GM12864 (cell line): ENCODE results near the gene PODXL2.

Source experiments
- DNase-seq: peaks from one replicate; pipeline ENCODE4 v3.0.0-alpha.2; 2011; ENCODE audit warnings: low read depth
- H3K4me3 ChIP-seq: 2 replicates; pipeline ENCODE4 v1.5.1; 2011; ENCODE audit warnings: mild to moderate bottlenecking, low read depth, low read length, control low read depth
- TF ChIP-seq, protein P1 (sequence below): IDR thresholded peaks from 2 replicates; pipeline ENCODE4 v1.5.1; 2011; ENCODE audit warnings: low read depth, mild to moderate bottlenecking, moderate library complexity, low read length, control low read depth, inconsistent platforms; ENCODE audit errors: missing control alignments

Gene PODXL2

DNA sequence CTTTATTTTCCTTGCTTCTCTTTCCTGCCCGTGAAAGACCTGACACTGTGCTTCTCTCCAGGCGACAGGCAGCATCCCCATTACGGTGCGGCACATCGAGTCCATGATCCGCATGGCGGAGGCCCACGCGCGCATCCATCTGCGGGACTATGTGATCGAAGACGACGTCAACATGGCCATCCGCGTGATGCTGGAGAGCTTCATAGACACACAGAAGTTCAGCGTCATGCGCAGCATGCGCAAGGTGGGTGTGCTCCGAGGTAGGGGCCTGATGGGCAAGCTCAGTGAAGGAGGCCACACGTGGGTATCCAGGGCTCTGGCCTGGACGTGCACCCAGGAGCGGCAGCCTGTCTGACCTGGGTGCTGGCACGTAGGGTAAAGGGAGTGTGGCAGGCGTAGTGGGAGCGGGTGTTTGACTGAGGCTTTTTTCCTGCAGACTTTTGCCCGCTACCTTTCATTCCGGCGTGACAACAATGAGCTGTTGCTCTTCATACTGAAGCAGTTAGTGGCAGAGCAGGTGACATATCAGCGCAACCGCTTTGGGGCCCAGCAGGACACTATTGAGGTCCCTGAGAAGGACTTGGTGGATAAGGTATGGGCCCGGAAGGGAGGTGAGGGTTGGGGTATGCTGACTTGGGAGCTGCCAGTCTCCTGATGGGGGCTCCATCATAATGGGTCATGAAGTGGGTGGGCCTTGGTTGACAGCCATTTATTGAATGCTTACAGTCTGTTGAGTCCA lies 8.2 kb upstream of the PODXL2 start:
- H3K4me3 ChIP-seq: no peak overlapping the region
- TF ChIP-seq, protein P1, sequence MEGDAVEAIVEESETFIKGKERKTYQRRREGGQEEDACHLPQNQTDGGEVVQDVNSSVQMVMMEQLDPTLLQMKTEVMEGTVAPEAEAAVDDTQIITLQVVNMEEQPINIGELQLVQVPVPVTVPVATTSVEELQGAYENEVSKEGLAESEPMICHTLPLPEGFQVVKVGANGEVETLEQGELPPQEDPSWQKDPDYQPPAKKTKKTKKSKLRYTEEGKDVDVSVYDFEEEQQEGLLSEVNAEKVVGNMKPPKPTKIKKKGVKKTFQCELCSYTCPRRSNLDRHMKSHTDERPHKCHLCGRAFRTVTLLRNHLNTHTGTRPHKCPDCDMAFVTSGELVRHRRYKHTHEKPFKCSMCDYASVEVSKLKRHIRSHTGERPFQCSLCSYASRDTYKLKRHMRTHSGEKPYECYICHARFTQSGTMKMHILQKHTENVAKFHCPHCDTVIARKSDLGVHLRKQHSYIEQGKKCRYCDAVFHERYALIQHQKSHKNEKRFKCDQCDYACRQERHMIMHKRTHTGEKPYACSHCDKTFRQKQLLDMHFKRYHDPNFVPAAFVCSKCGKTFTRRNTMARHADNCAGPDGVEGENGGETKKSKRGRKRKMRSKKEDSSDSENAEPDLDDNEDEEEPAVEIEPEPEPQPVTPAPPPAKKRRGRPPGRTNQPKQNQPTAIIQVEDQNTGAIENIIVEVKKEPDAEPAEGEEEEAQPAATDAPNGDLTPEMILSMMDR: no peak
- no peak for DNase-seq

DNA sequence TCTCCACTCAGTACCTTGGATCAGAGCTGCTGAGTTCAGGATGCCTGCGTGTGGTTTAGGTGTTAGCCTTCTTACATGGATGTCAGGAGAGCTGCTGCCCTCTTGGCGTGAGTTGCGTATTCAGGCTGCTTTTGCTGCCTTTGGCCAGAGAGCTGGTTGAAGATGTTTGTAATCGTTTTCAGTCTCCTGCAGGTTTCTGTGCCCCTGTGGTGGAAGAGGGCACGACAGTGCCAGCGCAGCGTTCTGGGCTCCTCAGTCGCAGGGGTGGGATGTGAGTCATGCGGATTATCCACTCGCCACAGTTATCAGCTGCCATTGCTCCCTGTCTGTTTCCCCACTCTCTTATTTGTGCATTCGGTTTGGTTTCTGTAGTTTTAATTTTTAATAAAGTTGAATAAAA lies 7.0 kb upstream of the PODXL2 start:
- H3K4me3 ChIP-seq: no peak overlapping the region
- no peak for DNase-seq
- TF ChIP-seq, protein P1: no peak

DNA sequence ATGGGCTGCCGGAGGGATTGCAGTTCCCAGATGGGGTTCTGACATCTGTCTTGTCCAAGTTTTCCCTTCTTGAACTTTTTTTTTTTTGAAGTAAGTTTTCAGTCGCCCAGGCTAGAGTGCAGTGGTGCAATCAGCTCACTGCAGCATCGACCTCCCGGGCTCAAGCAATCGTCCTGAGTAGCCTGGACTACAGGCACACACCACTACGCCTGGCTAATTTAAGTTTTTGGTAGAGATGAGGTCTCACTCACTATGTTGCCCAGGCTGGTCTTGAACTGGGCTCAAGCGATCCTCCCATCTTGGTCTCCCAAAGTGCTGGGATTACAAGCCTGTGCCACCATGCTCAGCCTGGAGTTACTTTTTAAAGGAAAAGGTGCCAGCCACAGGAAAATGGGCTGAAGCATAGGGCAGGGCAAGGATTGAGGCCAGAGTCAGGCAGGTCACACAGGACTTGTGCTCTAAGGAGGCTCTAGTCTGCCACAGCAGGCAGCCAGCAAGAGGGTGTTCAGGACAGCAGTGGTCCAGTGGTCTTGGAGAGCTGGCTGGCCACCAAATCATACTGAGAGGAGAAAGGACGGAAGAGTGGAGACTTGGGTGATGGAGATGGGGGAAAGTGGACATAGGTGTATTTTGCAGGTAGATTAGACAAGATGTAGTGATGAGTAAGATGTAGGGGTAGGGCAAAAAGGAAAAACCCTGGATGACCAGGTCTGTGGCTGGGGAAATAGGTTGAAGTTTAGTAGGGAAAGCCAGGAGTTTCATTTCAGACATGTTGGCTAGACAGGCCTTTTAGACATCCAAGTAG lies 6.0 kb upstream of the PODXL2 start:
- TF ChIP-seq, protein P1: no peak
- DNase-seq: no peak
- no peak overlapping the region for H3K4me3 ChIP-seq

DNA sequence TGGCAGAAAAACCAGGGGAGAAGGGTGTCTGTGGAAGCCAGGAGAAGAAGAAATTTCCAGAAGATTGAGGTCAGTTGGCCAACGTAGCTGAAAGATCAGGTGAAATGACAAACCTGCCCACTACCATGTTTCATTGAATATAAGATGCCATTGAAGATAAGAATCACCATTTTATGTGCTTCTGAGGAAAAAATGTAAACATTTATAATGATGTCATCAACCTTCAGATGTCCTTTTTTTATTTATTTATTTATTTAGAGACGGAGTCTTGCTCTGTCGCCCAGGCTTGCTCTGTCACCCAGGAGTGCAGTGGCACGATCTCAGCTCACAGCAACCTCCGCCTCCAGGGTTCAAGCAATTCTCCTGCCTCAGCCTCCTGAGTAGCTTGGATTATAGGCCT lies 4.9 kb upstream of the PODXL2 start:
- TF ChIP-seq, protein P1: no peak
- no peak overlapping the region for H3K4me3 ChIP-seq
- no peak for DNase-seq

DNA sequence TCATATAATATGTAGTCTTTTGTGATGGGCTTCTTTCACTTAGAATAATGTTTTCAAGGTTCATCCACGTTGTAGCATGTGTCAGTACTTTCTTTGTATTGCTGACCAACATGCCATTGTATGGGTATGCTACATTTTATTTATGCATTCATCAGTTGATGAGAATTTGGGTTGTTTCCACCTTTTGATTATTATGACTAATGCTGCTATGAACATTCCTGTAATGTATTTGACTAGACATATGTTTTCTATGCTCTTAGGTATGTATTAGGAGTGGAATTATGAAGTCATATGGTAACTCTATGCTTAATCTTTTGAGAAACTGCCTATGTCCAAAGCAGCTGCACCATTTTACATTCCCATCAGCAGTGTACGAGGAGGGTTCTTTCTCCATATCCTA lies 3.2 kb upstream of the PODXL2 start:
- DNase-seq: no peak
- TF ChIP-seq, protein P1: no peak
- H3K4me3 ChIP-seq: no peak overlapping the region

DNA sequence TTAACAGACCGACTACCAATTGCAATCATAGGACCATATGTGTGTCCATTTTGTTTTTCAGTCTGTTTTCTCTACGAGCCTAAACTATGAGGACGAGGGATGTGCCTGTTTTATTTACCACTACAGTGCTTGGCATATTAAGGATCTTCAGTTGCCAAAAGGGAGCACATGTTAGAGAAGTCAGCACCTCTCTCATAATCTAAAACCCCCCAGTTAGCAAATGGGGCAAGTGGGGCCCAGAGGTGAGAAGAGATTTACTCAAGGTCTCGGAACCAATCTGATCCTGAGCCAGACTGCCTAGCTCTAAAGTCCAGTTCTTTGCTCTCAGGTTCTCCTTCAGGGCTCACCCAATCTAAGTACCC lies 578 bp upstream of the PODXL2 start:
- DNase-seq: no peak
- TF ChIP-seq, protein P1: no peak
- no peak overlapping the region for H3K4me3 ChIP-seq
